NCI-H345 treated with DMSO at 0.1 percent for 48 hours (cell line): ENCODE data around the gene CHD6.
A peak's percentile ranks its signal among the peaks of the same experiment; 100 is the strongest.

Source experiments
- DNase-seq: peaks from one replicate; lab custom pipeline; 2025; ENCODE audit not compliant: unreplicated experiment; lab: John Stamatoyannopoulos, UW

The CHD6 gene

GRCh38 chr20:41373931-41374920 lies 244.0 kb downstream of the CHD6 start:
- no peak for DNase-seq

DNA sequence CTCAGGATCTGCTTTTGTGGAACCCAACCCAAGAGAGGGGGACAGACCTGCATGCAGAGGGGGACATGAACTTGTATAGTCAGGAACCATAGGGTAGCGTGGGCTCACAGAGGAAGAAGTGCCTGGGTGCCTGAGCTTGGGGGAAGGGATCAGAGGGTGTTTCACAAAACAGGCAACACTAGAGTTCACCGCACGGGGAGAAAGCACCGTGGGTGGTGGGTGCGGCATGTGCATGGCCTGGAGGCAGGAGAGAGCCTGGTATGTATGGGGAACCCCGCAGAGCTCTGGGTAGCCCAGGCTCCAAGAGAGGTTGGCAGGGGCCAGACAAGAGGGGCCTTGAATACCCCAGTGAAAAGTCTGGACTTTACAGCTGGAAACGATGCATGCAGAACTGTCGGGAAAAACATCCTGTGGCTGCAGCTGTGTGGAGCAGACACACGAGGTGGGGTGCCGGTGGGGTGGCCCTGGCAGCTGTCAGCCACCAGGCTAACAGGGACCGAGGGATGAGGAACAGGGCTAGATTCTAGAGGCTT lies 244.9 kb downstream of the CHD6 start:
- peak; percentile 25 for DNase-seq

DNA sequence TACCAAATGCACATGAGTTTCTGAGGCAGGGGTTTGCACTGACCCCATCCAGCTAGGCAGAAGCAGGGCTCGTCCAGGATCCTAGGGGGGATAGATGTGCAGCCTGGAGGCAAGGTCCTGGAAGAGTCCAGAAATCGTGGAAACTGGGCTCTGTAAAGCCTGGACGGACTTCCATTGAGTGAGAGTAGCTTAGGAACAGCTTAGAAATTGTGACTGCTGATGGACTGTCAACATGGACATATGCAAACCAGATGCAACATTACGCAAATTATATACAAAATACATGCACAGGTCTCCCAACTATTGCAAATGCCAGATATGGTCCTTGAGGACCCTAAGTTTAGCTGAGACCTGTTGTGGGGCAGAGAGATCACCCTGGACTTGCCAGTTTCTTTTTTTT lies 246.8 kb downstream of the CHD6 start:
- no peak for DNase-seq

DNA sequence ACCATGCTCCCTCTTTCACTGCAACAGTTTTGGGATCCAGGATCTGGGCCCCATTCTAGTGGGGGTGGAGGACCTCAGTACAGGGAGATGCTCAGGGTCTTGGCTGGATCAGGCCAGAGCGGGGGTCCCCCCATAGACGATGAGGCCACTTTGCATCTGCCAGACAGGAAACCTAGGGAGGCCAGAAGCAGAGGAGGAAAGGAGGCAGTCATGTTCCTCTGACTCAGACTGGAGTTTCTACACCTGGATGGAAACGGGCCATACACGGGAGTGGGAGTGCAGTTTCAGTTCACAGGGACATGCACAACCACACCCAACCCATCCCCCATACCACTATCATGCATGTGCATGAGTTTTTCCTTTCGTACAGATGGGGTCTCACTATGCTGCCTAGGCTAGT lies 248.0 kb downstream of the CHD6 start:
- no peak for DNase-seq

- DNase-seq: no peak
These were observed 248.5 kb downstream of the CHD6 start for GRCh38 chr20:41369673-41370072.

DNA sequence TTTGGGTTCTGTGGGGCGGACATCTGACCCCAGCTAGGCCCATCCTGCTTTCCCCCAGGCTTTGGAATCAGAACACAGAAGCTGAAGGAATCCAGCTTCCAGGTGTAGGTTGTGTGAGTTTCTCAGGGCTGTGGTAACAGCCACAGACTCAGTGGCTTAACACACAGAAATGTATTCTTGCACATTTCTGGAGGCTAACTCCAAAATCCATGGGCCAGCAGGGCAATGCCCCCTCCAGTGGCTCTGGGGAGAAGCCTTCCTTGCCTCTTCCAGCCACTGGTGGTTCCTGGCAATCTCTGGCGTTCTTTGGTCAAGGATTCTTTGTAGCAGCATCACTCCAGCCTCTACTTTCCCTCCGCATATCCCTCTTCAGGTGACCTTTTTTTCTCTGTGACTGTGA lies 250.2 kb downstream of the CHD6 start:
- DNase-seq: no peak

- no peak for DNase-seq
These were observed 250.8 kb downstream of the CHD6 start for GRCh38 chr20:41367393-41367695.

DNA sequence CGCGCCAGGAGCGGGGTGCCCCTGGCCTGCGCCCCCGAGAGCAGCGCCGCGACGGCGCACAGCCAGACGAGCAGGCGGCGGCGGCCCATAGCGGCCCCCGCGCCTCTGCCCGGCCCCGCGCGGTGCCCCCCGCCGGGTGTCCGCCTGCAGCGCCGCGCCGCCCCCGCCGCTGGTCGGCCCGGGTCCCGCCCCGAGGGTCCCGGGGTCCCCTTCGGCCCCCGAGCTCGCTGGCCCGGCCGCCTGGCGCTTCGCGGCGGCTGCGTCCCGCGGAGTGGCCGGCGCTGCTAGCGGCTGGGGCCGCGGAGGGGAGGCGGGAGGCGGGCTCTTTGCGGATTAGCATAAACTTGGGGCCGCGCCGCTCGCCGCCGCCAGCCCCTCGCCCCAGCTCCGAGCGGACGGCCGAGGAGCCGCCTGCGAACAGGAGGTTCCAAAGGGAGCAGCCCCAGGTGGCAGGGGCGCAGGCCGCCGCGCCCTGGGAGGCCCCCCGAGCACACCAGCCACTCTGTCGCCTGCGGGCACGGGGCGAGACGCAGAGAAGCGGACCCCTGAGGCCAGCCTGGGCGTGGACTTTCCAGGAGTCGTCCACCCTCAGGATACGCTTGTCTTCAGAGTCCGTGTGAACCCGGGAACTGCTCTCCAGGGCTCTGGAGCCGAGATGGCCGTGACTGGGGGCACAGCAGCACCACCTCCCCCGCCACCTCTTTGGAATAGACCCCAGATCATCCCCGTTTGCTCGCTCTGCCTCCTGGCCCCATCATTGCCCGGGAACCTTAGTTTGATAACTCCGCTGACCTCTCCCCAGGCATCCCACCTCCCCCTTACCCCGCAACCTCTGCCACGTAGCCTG lies 251.4 kb downstream of the CHD6 start, which contains the start of gene EMILIN3:
EMILIN3 (minus strand) TSS at position 273 of the 847 bp plus-strand sequence; CDS start at position 89, 184 bp downstream.
- no peak for DNase-seq

DNA sequence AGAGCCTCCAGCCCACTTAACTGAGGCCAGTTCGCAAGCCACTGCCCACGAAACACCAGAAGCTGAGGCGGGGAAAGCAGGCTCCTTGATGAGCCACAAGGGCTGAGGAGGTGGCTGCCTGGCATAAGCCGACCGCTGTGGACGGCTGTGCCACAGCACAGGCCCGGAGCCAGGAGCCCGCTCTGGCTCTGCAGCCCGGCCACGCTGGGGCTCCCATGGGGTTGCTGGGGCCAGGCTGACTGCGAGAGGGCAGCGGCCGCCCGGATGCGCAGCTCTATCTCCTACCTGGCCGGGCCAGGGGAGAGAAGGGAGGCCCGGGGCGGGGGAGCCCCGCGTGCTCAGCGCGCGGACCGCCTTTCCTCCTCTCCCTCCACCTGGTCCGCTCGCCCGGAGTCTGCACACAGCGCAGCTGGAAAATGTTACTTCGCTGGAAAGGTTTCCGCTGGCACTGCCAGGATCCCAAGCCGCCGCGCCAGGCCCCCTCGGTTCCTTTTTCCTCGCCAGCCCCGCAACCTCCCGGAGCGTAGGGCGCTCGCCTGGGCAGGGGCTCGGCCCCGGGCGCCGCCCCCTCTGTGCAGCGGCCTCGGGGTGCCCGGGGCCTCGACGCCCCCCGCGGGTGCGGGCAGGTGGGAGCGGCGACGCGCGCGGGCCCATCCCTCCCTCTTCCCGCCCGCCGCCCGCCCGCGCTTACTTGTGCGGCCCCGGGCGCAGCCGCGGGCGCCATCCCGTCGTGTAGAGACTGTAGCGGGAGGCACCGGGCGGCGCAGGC lies 252.2 kb downstream of the CHD6 start:
- DNase-seq: no peak

- DNase-seq: no peak
These were observed 253.0 kb downstream of the CHD6 start for GRCh38 chr20:41364967-41365765.

DNA sequence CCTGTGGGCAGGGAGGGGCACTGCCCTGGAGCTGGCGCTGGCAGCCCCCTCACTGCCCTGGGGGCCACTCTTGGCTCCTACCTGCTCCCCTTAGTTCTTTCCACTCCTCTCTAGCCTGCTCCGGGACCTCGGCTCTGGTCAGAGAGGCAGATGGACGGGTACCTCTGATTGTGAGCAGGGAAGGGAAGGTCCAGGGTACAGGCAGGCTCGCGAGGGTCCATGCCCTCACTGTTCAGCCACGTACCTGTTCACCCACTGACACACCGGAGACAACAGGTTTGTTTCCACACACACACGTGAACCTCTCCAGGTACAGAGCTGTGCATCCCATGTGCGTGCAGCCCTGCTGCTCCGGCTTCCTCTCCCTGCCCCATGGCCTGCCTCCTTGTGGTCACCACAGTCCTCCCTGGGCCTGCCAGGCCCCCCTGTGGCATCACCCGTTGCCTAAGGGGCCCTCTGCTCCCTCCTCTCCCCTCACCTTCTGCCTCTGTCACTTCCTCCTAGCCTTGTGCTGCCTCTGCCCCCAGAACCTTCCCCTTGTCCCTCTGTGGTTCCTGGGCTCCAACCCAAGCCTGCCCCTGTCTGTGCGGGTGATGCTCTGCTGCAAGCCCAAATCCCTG lies 253.8 kb downstream of the CHD6 start:
- DNase-seq: no peak

- no peak for DNase-seq
These were observed 254.6 kb downstream of the CHD6 start for GRCh38 chr20:41363601-41364000.

DNA sequence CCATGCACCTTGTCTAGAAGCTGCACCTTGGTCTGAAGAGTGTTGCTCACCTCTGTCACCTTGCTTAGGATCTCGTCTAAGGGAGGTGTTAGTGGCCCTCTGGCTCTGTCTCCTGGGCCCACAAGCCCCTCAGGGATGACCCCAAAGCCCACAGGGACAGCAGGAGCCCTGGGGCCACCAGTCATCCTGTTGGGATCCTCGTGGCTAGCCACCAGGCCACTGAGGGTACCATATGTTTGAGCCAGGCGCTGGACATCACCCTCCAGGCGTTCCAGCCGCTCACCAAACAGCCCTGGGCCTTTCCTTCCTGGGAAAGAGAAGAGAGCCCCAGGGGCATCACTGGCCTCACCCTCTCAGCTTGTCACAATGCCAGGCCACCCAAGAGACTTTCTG lies 255.4 kb downstream of the CHD6 start:
- no peak for DNase-seq

DNA sequence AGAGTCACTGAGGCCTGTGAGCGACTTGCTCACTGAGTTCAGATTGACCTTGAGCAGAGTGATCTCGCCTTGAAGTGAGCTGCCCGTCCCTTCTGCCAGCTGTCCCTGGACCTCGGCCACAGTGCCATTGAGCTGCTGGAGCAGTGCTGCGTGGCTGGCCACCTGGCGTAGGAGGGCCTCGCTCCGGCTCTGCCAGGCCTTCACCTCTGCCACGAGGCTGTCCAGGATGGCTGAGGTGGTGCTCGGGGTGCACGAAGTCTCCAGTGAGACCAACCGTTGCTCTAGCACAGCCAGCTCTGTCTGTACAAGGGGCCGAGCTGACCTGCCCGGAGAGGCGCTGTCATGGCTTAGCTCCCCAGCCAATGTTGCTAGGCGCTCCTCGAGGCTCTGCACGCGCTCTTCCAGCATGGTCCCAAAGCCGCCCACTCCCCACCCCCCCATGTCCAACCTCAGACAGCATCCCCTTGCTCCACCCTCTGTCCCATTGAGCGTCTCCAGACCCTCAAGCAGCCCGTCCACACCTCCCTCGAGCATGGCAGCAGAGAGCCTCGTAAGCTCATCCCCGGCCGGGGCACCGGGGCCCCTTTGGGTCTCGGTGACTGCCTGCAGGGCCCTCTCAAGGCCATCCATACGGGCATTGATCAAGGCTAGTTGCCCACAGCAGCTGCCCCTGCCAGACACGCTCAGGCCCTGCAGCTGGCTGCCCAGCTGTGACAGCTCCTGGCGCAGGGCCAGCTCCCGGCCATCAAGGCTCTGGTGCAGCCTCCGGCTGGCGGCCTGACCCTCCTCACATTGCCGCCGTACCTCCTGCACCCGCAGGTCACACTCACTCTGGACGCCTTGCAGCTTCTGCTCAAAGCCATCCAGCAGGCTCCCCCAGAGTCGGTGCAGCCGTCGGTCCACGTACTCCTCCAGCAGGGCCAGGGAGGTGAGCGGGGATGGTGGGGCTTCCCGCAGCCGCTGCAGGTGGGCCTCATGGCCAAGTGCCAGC lies 256.1 kb downstream of the CHD6 start:
- no peak for DNase-seq

DNA sequence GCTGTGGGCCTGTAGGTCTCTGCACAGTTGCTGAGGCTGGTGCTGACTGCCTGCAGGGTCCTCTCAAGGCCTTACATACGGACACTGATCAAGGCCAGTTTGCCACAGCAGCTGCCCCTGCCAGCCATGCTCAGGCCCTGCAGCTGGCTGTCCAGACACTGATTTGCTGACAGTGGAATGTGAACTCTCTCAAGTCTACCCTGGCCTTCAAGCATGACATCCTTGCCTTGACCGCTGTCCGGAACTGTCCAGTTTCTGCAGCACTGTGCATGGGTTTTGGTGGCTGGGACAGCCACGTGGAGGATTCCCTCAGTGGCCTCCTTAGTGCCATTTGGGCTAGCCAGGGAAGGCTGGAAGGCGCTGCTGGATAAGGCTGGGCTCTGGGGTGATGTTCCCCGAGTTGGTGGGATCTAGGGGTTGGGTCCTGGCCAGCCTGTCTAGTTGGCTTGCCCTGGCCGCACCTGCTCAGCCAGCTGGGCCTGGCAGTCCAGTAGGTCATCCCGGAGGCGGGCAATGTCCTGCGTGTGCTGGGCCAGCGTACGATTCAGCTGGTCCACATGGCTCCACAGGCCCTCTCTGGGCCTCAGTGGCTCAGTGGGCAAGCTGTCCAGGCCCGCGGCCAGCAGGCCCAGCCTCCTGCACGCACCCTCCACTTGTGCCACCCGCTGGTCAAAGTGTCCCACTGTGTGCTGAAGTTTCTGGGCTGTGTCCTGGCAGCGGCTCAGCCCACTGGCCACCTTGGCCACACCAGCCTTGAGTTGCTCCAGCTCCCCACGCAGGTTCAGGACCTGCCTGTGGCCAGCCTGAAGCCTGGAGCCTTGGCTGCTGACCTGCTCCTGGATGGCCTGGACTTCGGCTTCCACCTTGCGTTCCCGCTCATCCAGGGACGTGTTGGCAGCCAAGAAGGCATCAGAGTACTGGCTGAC lies 257.1 kb downstream of the CHD6 start:
- no peak for DNase-seq

DNA sequence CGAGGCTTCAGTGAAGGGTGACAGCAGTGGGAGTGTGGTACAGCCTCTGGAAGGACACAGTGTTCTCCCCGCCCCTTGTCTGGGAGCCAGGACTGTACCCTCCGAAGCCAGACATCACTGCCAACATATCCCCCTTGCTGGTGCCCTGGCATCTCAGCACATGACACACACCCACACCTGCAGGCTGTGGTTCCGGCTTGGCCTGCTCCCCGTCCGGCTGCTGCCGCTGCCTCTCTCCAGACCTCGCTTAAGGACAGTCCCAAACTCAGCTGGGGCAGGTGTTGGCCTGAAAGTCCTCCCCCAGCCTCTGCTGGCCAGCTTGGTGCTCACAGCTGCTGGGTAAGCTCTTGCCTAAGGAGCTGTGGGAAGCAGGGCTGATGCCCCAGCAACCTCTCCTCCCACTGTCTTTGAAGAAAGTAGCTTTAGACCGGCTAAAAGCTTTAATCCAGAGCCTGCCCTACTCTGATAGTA lies 258.6 kb downstream of the CHD6 start:
- no peak for DNase-seq

- DNase-seq: no peak
These were observed 259.5 kb downstream of the CHD6 start for GRCh38 chr20:41358717-41359116.
